ENCODE results near the gene MTA1.
A peak's percentile ranks its signal among the peaks of the same experiment; 100 is the strongest.

MTA1 gene

GRCh38 chr14:105477660-105478397 lies 58.2 kb downstream of the MTA1 start:
- DNase-seq, result no peak
- in situ Hi-C loops (cut with HindIII; ENCODE audit: low pct_ligation_motif_present, low pct_unique_long_range_greater_than_20kb, low sequenced_read_pairs), result no loop called here

DNA sequence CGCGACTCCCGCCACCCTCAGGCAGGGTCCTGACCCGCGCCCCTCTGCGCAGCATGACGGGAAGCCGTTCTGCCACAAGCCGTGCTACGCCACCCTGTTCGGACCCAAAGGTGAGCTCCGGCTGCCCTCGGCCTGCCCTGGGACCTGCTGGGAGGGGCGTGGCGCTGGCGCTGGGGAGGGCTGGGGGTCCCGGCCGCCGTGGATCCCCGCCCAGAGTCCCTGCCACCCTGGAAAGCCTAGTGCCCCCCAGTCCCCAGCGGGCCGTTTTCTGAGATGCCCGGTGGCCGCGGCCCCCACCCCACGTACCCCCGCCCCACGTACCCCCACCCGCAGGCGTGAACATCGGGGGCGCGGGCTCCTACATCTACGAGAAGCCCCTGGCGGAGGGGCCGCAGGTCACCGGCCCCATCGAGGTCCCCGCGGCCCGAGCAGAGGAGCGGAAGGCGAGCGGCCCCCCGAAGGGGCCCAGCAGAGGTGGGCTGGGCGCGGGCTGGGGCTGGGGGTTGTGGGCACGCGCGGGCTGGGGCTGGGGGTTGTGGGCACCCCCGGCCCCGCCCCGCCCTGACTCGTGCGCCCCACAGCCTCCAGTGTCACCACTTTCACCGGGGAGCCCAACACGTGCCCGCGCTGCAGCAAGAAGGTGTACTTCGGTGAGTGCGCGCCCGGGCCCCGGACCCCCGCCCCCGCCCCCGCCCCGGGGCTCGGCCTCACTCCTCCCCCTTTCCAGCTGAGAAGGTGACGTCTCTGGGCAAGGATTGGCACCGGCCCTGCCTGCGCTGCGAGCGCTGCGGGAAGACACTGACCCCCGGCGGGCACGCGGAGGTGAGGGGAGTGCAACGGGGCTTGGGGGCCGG lies 59.0 kb downstream of the MTA1 start:
- in situ Hi-C loops (cut with HindIII; ENCODE audit: low pct_ligation_motif_present, low pct_unique_long_range_greater_than_20kb, low sequenced_read_pairs), result no loop called here
- no peak for DNase-seq

GRCh38 chr14:105479431-105480158 lies 60.0 kb downstream of the MTA1 start:
- no peak for DNase-seq
- in situ Hi-C loops (cut with HindIII; ENCODE audit: low pct_ligation_motif_present, low pct_unique_long_range_greater_than_20kb, low sequenced_read_pairs), result no loop called here

DNA sequence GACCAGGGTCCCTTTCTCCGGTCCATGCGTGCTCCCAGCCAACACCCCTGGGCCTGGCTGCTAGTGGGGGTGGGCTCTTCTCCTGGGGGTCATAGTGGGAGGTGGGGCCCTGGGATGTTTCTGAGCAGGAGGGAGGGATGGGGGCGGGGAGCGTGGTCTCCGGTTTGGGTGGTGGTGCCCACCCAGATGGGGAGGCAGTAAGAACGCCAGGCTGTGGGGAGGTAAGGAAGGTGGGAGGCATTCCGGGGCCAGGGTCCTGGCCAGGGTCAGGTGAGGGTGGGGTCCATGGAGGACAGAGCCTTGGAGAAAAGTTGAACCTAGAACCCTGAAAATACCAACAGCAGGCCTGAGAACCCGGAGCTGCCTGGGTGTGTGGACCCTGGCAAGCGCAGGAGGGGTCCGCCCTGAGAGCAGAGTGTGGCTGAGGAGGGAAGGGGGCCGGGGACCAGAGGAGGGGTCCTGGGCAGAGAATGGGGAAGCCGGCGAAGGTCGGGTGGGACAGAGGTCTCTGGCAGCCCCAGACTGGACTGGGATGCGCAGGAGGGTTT lies 60.6 kb downstream of the MTA1 start:
- DNase-seq, result no peak
- in situ Hi-C loops (cut with HindIII; ENCODE audit: low pct_ligation_motif_present, low pct_unique_long_range_greater_than_20kb, low sequenced_read_pairs), result no loop called here

- in situ Hi-C loops (cut with HindIII; ENCODE audit: low pct_ligation_motif_present, low pct_unique_long_range_greater_than_20kb, low sequenced_read_pairs), result no loop called here
- DNase-seq, result peak; percentile 82
These were observed 61.5 kb downstream of the MTA1 start for GRCh38 chr14:105480807-105481801.

GRCh38 chr14:105481886-105482457 lies 62.3 kb downstream of the MTA1 start:
- in situ Hi-C loops (cut with HindIII; ENCODE audit: low pct_ligation_motif_present, low pct_unique_long_range_greater_than_20kb, low sequenced_read_pairs), result no loop called here
- peak; percentile 94 for DNase-seq

DNA sequence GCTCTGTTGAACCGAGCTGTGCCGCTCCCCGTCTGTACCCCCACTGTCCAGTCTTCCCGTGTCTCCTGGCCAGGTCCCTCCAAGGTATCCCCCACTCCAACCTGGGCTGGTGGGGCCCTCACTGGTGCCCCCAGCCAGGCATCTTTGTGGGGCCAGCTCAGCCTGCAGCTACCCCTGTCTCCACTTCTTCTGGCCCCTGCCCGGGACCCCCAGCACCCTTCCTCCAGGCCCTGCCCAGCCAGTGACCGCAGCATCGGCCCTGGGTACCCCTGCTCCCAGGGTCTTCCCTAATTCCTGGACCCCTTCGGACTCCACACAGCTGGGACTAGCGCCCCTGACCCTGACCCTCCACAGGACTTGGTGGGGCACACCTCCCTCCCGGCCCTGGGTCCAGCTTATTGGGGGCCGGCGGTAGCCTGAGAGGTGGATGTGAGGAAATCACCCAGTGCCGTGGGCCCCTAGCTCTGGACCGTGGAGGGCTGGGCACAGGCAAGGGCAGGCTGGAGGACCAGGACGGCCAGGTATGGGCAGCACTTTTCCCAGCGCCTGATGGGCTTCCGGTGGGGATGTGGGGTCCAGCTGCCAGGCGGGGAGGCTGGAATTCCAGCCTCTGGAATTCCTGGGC lies 63.0 kb downstream of the MTA1 start:
- in situ Hi-C loops (cut with HindIII; ENCODE audit: low pct_ligation_motif_present, low pct_unique_long_range_greater_than_20kb, low sequenced_read_pairs), result no loop called here

DNA sequence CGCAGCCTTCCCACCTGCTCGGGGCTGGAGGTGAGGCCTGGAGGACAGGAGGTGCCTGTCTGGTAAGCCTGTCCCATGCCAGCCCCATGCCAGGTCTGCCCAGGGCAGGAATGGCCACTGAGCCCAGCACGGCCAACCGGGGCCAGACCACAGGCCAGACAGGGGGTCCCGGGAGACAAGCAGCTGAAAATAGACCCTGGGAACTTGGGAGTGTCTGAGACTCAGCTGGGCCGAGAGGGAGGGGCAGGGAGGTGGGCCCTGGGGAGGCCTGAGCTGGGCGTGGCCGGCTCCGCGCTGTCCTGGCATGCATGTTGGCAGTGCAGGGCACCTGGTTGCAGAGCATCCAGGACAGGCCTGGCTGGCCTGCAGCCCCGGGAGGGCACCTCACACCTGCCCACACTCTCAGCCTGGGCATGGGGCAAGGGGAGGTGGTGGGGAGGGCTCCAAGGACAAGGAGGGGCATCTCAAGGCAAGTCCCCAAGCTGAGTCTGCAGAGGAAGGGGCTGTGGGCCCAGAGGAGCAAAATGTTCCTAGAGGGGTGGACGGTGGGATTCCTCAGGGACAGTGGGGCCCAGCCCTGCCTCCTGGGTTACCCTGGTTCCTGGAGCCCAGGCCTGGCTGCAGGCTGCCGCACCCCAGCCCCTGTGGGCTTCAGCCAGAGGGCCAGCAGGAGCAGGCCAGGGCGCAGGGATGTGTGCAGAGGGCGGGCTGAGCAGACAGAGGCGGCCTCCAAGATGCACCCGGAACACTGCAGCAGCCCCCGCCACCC lies 63.9 kb downstream of the MTA1 start:
- in situ Hi-C loops (cut with HindIII; ENCODE audit: low pct_ligation_motif_present, low pct_unique_long_range_greater_than_20kb, low sequenced_read_pairs), result no loop called here
- DNase-seq, result no peak

More for the DNA sequence above, 63.0 kb downstream of the MTA1 start:
- DNase-seq, result no peak

DNA sequence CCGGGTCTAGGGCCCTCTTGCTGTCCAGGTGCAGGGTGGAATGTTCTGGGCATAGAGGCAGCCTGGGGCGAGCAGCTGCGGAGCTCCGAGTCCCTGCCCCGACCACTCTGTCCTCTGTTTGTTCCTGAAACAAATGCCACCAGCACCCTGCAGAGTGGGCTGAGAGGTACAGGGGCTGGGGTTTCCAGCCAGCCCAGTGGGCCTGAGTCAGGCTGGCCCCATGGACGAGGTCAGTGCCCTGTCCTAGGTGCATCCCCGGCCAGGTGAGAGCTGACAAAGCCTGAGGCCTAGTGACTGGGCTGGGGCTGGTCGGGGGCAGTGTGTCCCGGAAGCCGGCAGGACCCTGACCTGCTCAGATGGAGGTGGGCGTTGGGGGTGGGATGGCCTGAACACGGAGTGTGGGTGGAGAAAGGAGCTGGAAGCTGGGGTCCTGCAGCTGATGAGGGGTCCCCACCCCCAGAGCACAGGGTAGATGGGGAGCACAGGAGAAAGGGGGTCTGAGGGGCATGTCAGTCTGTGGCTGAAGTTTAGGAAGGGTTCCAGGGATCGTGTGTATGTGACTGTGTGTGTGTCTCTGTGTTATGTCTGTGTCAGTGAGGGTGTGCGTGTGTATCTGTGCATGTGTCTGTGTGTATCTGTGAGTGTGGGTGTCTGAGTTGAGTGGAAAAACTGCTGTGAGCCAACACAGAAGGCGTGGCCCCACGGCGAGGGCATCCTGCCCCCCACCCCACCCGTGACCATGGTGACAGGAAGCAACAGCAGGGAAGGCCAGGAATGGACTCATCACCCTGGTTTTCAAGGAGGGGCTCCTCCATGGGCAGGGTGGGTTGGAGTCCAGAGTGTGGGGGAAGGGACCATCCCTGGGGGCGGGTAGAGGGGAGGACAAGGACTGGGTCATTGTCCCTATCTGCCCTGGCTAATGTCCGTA lies 64.7 kb downstream of the MTA1 start:
- DNase-seq, result no peak
- in situ Hi-C loops (cut with HindIII; ENCODE audit: low pct_ligation_motif_present, low pct_unique_long_range_greater_than_20kb, low sequenced_read_pairs), result no loop called here

DNA sequence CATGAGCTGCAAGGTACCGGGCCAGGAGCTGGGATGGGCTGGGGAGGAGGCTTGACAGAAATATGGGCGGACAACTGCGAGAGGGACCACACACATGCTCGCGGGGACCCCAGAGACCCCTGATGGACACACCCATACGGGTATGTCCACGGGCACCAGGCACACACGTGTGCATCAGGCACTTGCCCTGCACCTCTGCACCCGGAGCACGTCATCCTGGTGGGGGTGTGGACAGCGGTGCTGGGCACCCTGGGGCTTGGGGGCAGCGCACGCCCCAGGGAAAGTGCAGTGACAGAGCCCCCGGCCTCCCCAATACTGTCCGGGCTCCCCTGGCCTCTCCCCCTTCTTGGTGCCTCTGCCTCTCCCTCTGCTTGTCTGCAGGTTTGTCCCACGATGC lies 65.4 kb downstream of the MTA1 start:
- in situ Hi-C loops (cut with HindIII; ENCODE audit: low pct_ligation_motif_present, low pct_unique_long_range_greater_than_20kb, low sequenced_read_pairs), result no loop called here
- no peak for DNase-seq

DNA sequence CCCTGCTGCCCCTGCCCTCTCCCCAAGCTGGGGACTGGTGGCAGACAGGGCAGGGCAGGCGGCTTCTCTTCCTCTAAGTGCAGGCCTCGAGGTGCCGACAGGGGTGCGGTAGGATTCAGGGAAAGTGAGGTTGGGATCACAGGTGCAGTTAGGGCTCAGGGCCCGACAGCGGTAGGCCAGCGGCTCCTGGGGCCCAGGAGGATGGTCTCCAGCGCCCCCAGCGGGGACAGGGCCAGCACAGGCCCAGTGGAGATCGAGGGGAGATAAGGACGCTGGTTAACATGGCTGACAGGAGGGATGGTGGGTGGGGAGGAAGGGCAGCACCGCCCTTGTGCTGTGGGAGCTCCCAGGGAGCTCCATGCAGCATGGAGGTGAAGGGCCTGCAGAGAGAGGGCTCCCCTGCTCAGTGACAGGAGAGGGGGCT lies 66.1 kb downstream of the MTA1 start:
- no peak for DNase-seq
- in situ Hi-C loops (cut with HindIII; ENCODE audit: low pct_ligation_motif_present, low pct_unique_long_range_greater_than_20kb, low sequenced_read_pairs), result no loop called here

DNA sequence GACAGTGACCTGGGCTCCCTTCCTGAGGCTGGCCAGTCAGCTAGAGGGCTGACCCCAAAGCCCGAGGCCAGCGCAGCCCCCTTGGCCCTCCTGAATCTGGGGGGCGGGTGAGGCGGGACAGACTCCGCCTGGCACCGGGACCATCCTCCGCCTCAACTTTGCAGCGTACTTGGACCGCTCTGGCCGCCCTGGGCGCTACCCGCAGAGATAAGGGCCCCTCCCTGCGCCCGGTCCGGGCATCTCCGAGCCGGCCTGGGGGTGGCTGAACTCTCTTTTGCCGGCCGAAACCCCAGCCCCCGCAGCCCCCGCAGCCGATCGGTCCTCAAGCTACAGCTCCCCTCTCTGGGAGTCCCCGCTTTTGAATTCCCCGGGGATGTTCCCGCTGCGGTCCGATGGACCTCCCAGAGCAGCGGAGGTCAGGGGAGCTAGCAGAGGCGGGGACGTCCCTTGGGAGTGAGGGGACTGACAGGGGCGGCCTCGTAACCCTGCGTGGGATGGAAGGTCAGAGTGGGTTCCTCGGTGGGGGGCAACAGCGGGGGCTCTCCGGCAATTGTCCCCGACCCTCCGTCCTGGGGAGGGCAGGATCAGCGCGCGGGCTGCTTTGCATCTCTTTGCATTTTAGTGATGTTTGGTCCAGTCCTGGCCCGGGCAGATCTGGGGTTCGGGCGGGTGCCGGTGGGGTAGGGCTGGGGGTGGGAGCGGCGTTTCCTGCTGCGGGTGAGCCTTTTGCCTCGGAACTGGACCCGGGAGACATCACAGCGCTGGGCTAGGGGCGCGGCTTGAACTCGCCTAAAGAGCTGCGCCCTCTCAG lies 66.7 kb downstream of the MTA1 start, which contains the start of gene CRIP1:
TSS of gene CRIP1 (plus strand) at position 724 of the 811 bp plus-strand sequence. CDS start 374 bp downstream, outside the sequence.
- in situ Hi-C loops (cut with HindIII; ENCODE audit: low pct_ligation_motif_present, low pct_unique_long_range_greater_than_20kb, low sequenced_read_pairs), result no loop called here

GRCh38 chr14:105486974-105487448 lies 67.4 kb downstream of the MTA1 start:
- DNase-seq, result peak; percentile 38
- in situ Hi-C loops (cut with HindIII; ENCODE audit: low pct_ligation_motif_present, low pct_unique_long_range_greater_than_20kb, low sequenced_read_pairs), result no loop called here

More for the DNA sequence above, 66.7 kb downstream of the MTA1 start, which contains the start of gene CRIP1:
- no peak for DNase-seq

GRCh38 chr14:105487449-105487985 lies 67.9 kb downstream of the MTA1 start:
- in situ Hi-C loops (cut with HindIII; ENCODE audit: low pct_ligation_motif_present, low pct_unique_long_range_greater_than_20kb, low sequenced_read_pairs), result no loop called here
- DNase-seq, result no peak
